Gastroesophageal sphincter (tissue), 3 donors: ENCODE results near the gene POLR3A.

Experiments used
- CTCF ChIP-seq, 4 experiments: fragments of 200-600 bp in 2 of 4; fragments of 450-650 bp in 2 of 4; sonication (generic) in 1 of 4; IDR thresholded peaks; one replicate each; pipeline ENCODE4 v1.5.1; 2017 to 2019; ENCODE audit warnings: antibody characterized with exemption in 4 of 4, mild to moderate bottlenecking in 2 of 4, moderate library complexity in 2 of 4
- EP300 ChIP-seq: sonication (generic); formaldehyde crosslinking; IDR thresholded peaks from one replicate; pipeline ENCODE4 v1.6.1; 2017; ENCODE audit warnings: antibody characterized with exemption, mild to moderate bottlenecking

- no peak for TF ChIP-seq CTCF (IDR thresholded peaks at IDR 0.05)
- TF ChIP-seq EP300: no peak
Measured at GRCh38 chr10:77962350-77963146, 66.8 kb downstream of the POLR3A start.
